Activated naive CD8-positive, alpha-beta T cell treated with anti-CD3 and anti-CD28 coated beads for 36 hours (primary cell): Measurements from ENCODE around the gene CUX1. TPM values are rescaled to one million over a fixed set of nuclear protein-coding genes. Genes with fewer than 3 reads are reported as not detected.
"Not testable (repeated sequence)": the region's sequence is repeated elsewhere in the genome, so short reads cannot be mapped to it uniquely, and the experiment has no call there.

ENCODE experiments used
- DNase-seq: peaks from one replicate; pipeline ENCODE4 v3.0.0; 2021
- H3K27ac Mint-ChIP-seq: one replicate; pipeline ENCODE4 v1.8.0; 2022; ENCODE audit warnings: mild to moderate bottlenecking, moderate library complexity, mixed read lengths
- H3K27me3 Mint-ChIP-seq: one replicate; pipeline ENCODE4 v1.8.0; 2022; ENCODE audit warnings: mild to moderate bottlenecking, mixed read lengths
- H3K36me3 Mint-ChIP-seq: one replicate; pipeline ENCODE4 v1.8.0; 2021; ENCODE audit warnings: mild to moderate bottlenecking, mixed read lengths
- H3K4me1 Mint-ChIP-seq: one replicate; pipeline ENCODE4 v1.8.0; 2021; ENCODE audit warnings: mixed read lengths
- H3K4me3 Mint-ChIP-seq: one replicate; pipeline ENCODE4 v1.8.0; 2022; ENCODE audit warnings: mild to moderate bottlenecking, moderate library complexity, mixed read lengths
- H3K9me3 Mint-ChIP-seq: one replicate; pipeline ENCODE4 v1.8.0; 2022; ENCODE audit warnings: mixed read lengths
- total RNA-seq, 2 experiments: library from RNA; stranded (reverse); gene quantifications; one replicate each; pipeline ENCODE4 v1.2.3, GENCODE V29; 2021

CUX1 gene
- total RNA-seq, 2 experiments from 2014 or later = 14.2 to 14.5 TPM

DNA sequence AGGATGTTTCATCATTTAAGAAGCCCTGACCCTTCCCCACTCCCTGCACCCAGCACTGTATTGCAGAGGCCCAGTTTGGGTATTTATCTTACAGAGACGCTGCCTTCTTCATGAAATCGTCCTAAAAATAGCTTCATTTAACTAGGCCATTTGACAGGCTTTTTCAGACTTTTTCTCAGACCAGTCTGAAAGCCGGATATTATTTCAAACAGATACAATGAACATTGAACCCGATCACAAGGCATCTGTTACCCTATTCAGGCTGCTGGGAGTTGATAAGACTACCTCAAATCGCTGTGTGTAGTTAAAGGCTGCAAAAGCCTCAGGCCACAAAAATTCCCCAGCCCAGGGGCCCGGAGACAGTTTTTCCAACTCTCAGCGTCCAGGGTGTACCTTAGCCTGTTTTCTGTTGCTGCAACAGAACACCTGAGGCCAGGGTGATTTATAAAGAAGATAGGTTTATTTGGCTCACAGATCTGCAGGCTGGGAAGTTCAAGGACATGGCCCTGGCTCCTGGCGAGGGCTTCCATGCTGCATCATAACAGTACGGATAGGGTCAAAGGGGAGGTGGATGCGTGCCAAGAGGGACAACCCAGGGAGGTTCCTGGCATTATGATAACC is 338.5 kb downstream of the CUX1 start:
- Mint-ChIP-seq H3K4me3 (no peak overlapping the region), H3K9me3 (no peaks in the 10 kb centered on the region), H3K4me1 (no peaks in the 10 kb centered on the region), H3K27ac (no peak overlapping the region), H3K36me3 (peaks cover 6% of the 10 kb centered on the region), H3K27me3 (no peaks in the 10 kb centered on the region)
- DNase-seq = no peak

DNA sequence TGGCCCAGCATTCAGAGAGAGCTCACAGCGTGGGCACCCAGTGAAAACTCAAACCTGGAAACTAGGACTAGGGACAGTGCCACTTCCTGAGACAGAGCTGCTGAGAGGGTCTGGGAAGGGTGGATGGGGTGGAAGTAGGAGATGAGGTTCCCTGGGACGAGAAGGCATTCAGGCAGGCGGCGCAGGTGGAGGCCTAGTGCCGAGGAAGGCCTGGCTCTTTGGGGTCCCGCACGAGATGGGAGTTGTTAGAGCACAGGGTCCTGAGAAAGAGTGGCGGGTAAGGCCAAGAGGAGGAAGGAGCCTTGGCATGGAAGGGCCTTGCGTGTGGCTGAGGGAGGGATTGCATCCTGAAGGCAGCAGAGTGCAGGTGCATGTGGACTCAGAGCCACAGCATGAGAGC is 339.4 kb downstream of the CUX1 start:
- no peak for DNase-seq
- Mint-ChIP-seq H3K4me3 (no peak overlapping the region), H3K9me3 (no peaks in the 10 kb centered on the region), H3K36me3 (peaks cover 6% of the 10 kb centered on the region), H3K27me3 (no peaks in the 10 kb centered on the region), H3K27ac (no peak overlapping the region), H3K4me1 (no peaks in the 10 kb centered on the region)

DNA sequence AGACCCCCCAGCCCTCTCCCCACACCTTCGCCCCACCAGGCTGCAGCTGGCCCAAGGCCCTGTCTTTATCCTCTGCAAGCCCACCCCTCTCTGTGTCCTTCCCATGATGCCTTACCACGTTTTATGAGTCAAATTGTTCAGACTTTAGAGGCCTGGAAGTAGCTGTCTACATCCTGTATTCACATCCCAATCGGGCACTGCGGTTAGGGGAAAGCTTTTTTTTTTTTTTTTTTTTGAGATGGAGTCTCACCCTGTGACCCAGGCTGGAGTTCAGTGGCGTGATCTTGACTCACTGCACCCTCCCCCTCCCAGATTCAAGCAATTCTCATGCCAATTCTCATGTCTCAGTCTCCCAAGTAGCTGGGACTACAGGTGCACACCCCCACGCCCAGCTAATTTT is 347.7 kb downstream of the CUX1 start:
- no peak overlapping the region for H3K27ac Mint-ChIP-seq
- no peaks in the 10 kb centered on the region for H3K9me3 Mint-ChIP-seq
- H3K4me1 Mint-ChIP-seq = no peaks in the 10 kb centered on the region
- no peaks in the 10 kb centered on the region for H3K36me3 Mint-ChIP-seq
- no peak for DNase-seq
- H3K4me3 Mint-ChIP-seq = no peak overlapping the region
- H3K27me3 Mint-ChIP-seq = no peaks in the 10 kb centered on the region

DNA sequence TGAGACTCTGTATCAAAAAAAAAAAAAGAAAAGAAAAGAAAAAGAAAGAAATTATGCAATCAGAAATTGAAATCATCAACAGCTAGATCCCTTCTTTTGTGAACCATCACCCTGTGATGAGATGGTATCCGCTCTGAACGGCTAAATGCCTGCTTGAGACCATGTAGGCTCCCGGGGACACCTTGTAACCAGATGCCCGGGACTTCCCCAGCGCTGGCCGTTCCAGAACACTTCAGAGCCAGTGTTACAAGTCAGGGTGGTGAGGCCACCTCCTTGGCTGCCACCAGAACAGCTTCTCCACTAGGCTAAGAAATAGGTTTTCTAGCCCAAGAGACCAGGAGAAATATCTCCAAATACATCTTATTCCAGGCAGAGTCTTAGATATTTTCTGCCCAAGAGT is 349.8 kb downstream of the CUX1 start:
- Mint-ChIP-seq H3K27me3 (no peaks in the 10 kb centered on the region), H3K27ac (no peak overlapping the region), H3K9me3 (no peaks in the 10 kb centered on the region), H3K4me3 (no peak overlapping the region), H3K4me1 (no peaks in the 10 kb centered on the region), H3K36me3 (no peaks in the 10 kb centered on the region)
- no peak for DNase-seq

DNA sequence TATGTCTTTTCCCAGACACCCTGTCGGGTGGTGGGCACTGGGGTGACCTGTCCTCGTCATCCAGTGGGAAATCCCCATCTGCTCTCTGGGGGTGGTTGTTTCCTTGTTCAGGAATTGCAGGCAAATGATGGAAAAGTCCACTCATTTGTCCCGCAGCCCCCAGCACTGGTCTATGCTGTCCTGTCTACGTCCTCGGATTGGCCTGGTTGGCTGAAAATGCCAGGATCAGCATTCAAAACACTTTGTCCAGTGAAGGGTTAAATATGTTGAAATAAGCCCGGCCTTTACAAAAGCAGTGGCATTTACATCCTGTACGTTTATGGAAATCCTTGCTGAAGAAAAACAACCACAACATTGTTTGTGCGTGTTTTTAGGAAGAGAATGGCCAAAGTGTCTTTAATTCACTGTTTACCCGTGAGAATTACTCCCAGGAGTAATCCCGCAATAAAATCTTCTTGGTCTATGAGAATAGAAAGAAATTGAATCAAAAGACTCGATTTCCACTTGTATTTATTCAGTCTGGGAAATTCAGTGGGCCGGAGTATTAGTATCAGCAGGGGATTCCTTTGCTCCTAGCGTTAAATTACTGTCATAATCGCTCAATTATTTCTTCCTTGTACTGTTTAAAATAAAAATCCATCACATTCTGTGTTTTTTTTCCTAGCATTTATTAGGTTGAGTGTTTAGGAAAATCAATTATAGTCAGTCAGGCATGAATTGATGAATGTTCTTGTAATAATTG is 352.4 kb downstream of the CUX1 start:
- no peaks in the 10 kb centered on the region for H3K9me3 Mint-ChIP-seq
- no peaks in the 10 kb centered on the region for H3K27me3 Mint-ChIP-seq
- no peak overlapping the region for H3K4me3 Mint-ChIP-seq
- no peak overlapping the region for H3K27ac Mint-ChIP-seq
- DNase-seq = no peak
- H3K4me1 Mint-ChIP-seq = no peaks in the 10 kb centered on the region
- no peaks in the 10 kb centered on the region for H3K36me3 Mint-ChIP-seq

DNA sequence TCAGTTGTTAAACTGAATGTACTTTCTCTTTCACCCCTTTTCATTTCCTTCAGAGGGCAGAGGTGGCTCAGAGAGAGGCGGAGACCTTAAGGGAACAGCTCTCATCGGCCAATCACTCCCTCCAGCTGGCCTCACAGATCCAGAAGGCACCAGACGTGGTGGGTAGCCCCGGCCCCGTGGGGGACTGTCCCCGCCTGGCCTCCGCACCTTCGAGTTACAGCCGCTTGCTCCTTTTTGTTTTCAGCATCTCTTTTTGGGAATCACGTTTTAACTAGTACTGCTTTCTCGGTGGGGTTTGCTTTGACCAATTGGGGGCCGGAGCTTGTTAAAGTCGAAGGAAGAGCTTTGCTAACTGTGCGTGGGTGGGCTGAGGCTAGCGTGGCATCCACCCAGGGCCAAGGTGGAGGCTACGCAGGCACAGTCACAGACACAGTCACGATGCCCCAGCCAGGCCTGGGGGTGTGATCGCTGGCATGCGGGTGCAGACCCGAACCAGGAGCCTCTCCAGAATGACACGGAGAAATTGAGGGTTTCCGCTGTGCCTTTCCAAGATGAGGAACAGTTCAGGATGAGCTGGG is 353.1 kb downstream of the CUX1 start:
- Mint-ChIP-seq H3K9me3 (no peaks in the 10 kb centered on the region), H3K27ac (no peak overlapping the region), H3K27me3 (no peaks in the 10 kb centered on the region), H3K4me3 (no peak overlapping the region), H3K4me1 (no peaks in the 10 kb centered on the region), H3K36me3 (no peaks in the 10 kb centered on the region)
- DNase-seq = no peak

DNA sequence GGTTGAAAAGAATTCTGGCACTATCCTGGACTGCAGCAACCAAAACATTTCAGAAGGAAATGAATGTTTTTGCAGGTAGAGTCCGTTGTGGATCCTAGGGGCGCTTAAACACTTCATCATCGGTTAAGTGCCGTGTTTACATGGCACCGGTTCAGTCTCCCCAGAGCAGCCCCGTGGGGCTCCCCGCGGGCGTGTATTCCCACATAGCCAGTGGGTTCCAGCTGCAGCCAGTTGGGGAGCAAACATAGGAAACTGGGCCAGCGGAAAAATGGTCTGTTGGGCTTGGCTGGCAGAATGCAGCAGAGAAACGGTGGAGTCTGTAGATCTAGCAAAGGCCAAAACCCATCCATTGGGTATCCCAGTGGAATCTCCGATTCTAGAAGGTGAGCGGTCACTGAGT is 356.2 kb downstream of the CUX1 start:
- H3K36me3 Mint-ChIP-seq = no peaks in the 10 kb centered on the region
- no peak overlapping the region for H3K4me3 Mint-ChIP-seq
- H3K9me3 Mint-ChIP-seq = no peaks in the 10 kb centered on the region
- no peak for DNase-seq
- no peaks in the 10 kb centered on the region for H3K27me3 Mint-ChIP-seq
- H3K27ac Mint-ChIP-seq = no peak overlapping the region
- no peaks in the 10 kb centered on the region for H3K4me1 Mint-ChIP-seq

DNA sequence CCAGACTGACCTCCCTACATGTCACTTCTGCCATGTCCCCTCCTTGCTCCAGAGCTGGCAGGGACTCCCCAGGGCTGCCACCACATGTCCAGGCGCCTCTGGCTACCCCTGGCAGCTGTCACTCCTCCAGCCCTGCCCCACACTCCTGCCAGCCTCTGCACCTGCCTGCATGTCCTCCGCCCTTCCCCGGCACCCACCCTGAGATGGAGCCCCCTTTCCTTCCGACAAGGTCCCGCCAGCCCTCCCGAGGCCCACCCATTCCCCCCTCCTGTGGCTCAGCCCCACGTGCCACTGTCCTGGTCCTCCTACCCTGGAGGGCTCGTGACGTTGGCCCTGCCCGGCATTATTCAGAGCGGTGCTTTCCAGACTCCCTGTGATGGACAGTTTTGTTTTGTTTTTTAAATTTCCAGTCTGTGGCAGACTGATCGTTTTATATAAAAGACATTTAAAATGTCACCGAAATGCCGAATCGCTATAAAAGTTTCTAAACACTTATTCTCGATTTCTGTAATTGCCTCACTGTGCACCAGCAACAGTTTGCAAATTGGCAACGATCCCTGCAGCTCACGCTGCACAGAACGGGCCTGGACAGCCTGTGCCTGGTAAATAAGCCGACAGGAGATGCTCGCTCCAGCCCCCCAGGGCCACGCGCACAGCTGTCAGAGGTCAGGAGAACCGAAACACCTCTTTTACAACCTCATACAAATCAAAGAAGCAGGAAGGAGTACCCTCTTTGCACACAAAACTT is 358.2 kb downstream of the CUX1 start:
- DNase-seq = no peak
- no peaks in the 10 kb centered on the region for H3K9me3 Mint-ChIP-seq
- H3K27me3 Mint-ChIP-seq = no peaks in the 10 kb centered on the region
- H3K4me3 Mint-ChIP-seq = no peak overlapping the region
- H3K4me1 Mint-ChIP-seq = no peaks in the 10 kb centered on the region
- H3K27ac Mint-ChIP-seq = no peak overlapping the region
- H3K36me3 Mint-ChIP-seq = no peaks in the 10 kb centered on the region

DNA sequence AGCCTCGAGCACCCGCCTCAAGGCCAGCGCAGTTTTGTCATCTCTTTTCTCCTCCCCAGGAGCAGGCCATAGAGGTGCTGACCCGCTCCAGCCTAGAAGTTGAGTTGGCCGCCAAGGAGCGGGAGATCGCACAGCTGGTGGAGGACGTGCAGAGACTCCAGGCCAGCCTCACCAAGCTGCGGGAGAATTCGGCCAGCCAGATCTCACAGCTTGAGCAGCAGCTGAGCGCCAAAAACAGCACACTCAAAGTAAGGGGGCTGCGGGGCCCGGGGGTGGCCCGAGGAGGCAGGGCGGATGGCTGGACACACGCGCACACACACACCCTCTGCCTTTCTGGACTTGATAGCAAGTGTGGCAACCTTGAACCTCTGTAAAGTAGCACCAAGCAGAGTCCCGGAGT is 361.0 kb downstream of the CUX1 start:
- DNase-seq = no peak
- Mint-ChIP-seq H3K4me3 (no peak overlapping the region), H3K27me3 (no peaks in the 10 kb centered on the region), H3K4me1 (no peaks in the 10 kb centered on the region), H3K9me3 (no peaks in the 10 kb centered on the region), H3K36me3 (peaks cover under 1% of the 10 kb centered on the region), H3K27ac (no peak overlapping the region)

DNA sequence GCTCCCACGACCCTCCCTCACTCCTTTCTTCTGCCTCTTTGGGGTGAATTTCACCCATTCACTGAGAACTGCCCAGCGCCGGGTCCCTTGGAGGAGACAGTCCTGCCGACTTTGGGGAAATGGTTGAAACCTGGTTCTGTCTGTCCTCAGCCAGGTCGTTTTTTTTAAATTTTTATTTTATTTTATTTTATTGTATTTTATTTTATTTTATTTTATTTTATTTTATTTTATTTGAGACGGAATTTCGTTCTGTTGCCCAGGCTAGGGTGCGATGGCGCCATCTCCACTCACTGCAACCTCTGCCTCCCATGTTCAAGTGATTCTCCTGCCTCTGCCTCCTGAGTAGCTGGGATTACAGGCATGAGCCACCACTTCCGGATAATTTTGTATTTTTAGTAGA is 363.3 kb downstream of the CUX1 start:
- Mint-ChIP-seq H3K4me3 (no peak overlapping the region), H3K27me3 (no peaks in the 10 kb centered on the region), H3K36me3 (peaks cover 2% of the 10 kb centered on the region), H3K4me1 (no peaks in the 10 kb centered on the region), H3K27ac (no peak overlapping the region), H3K9me3 (no peaks in the 10 kb centered on the region)
- DNase-seq = no peak

DNA sequence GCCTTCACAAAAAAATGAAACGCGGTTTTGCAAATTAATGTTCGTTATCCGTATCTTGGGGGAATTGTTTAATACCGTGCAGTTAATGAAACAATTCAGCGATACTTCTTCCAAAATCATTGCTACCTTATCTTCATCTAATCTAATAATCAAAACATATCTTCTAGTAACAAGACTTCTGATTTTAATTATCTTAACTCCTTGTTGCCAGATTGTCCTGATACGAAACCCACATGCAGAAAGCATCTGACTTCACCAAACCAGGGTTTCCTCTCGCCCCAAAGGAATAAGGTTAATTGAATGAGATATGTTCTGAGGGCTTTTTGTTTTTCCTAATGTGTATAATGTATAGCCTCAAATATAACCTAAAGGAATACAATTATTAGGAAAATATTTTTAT is 364.1 kb downstream of the CUX1 start:
- Mint-ChIP-seq H3K9me3 (no peaks in the 10 kb centered on the region), H3K27ac (no peak overlapping the region), H3K36me3 (peaks cover 2% of the 10 kb centered on the region), H3K27me3 (no peaks in the 10 kb centered on the region), H3K4me1 (no peaks in the 10 kb centered on the region), H3K4me3 (no peak overlapping the region)
- DNase-seq = no peak

DNA sequence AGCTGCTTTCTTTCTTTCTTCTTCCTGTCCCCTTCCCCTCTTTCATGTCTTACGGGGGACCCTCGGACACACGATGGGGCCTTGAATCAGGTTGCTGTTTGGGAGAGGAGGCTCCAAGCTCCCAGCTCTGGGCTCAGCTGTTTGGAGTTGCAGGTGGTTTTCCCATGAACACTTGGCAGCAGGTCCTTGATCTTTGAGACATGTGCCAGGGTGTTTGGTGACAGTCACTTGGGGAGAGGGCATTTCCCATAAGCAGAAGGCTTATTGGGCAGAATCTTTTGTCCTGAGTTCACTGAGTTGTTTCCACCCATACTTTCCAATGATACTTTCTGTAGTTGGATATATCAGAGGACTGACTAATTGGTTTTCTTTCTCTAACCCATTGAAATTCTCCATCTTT is 364.6 kb downstream of the CUX1 start:
- Mint-ChIP-seq H3K36me3 (peaks cover 2% of the 10 kb centered on the region), H3K27me3 (no peaks in the 10 kb centered on the region), H3K27ac (no peak overlapping the region), H3K4me3 (no peak overlapping the region), H3K9me3 (no peaks in the 10 kb centered on the region), H3K4me1 (no peaks in the 10 kb centered on the region)
- DNase-seq = no peak

DNA sequence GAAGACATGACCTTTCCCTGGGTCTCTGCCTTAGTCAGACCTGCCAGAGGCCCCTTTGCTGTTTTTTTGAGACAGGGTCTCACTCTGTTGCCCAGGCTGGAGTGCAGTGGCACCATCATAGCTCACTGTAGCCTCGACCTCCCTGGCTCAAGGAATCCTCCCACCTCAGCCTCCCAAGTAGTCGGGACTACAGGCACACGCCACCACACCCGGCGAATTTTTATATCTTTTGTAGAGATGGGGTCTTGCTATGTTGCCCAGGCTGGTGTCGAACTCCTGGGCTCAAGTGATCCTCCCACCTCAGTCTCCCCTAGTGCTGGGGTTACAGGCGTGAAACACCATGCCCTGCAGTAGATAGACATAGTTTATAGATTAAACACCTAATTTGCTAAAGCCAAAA is 366.4 kb downstream of the CUX1 start:
- not testable (repeated sequence) for H3K27ac Mint-ChIP-seq, H3K36me3 Mint-ChIP-seq, H3K4me3 Mint-ChIP-seq, H3K27me3 Mint-ChIP-seq, H3K4me1 Mint-ChIP-seq, H3K9me3 Mint-ChIP-seq, DNase-seq

DNA sequence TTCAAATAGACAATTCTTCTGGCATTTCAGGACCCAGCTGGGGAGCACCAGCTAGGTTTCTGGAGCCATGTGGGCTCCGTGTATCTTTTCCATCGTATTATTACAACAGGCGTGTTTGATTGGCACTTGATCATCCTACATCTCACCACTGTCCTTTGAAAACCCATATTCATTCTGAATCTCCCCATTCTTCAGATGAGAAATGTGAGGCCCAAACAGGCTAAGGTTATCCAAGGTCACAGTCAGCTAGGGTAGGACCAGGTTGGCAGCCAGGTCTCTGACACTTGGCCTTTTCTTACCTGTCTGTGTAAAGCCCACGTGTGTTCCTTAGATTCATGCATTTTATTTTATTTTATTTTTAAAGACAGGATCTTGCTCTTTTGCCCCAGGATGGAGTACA is 366.9 kb downstream of the CUX1 start:
- Mint-ChIP-seq H3K36me3 (peaks cover 2% of the 10 kb centered on the region), H3K4me1 (no peaks in the 10 kb centered on the region), H3K4me3 (no peak overlapping the region), H3K9me3 (no peaks in the 10 kb centered on the region), H3K27me3 (no peaks in the 10 kb centered on the region), H3K27ac (no peak overlapping the region)
- DNase-seq = no peak

DNA sequence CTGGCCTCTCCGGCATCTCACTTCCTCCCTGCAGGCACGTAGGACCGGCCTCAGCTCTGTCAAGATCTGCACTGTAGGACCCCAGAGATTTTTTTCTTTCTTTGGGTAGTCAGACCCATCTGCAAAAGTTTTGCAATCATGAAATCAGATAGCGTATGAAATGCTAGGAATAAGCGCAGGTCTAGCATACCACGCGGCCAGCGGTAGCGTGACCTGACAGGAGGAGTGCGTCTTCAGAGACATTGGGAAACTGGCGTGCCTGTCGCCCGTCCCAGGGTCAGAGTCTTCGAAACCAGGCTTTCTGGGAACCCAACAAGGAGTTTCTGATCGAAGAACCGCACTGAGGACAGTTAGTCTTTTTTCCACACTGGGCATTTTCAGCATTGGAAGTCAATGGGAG is 368.4 kb downstream of the CUX1 start:
- no peaks in the 10 kb centered on the region for H3K27me3 Mint-ChIP-seq
- no peak overlapping the region for H3K27ac Mint-ChIP-seq
- DNase-seq = no peak
- no peaks in the 10 kb centered on the region for H3K4me1 Mint-ChIP-seq
- no peak overlapping the region for H3K4me3 Mint-ChIP-seq
- H3K36me3 Mint-ChIP-seq = peaks cover 2% of the 10 kb centered on the region
- H3K9me3 Mint-ChIP-seq = no peaks in the 10 kb centered on the region
